A549 (cell line): ENCODE measurements around the gene PHGDH.

Experiments
- BHLHE40 ChIP-seq: IDR thresholded peaks from 2 replicates; pipeline ENCODE4 v1.6.1; 2012; ENCODE audit warnings: low read depth, low read length, inconsistent platforms
- CBX8 ChIP-seq: fragments of 200-600 bp; sonication (generic); IDR thresholded peaks from 2 replicates; pipeline ENCODE4 v1.6.1; 2016
- CHD2 ChIP-seq: fragments of 150-350 bp; IDR thresholded peaks from 2 replicates; pipeline ENCODE4 v1.6.1; 2014; ENCODE audit warnings: low read length; ENCODE audit not compliant: partially characterized antibody
- CTCF ChIP-seq: fragments of >200 bp; sonication (Bioruptor Twin); formaldehyde crosslinking; IDR thresholded peaks from 3 replicates; pipeline ENCODE4 v1.5.1; 2016
- EHMT2 ChIP-seq: fragments of 200-600 bp; sonication (generic); IDR thresholded peaks from 2 replicates; pipeline ENCODE4 v1.6.1; 2016; ENCODE audit warnings: antibody characterized with exemption, low read depth, mild to moderate bottlenecking, moderate library complexity
- ELK1 ChIP-seq: fragments of 150-350 bp; IDR thresholded peaks from 2 replicates; pipeline ENCODE4 v1.6.1; 2014; ENCODE audit warnings: low read depth, mild to moderate bottlenecking, low read length
- KDM1A ChIP-seq: fragments of 200-600 bp; sonication (generic); IDR thresholded peaks from 2 replicates; pipeline ENCODE4 v1.6.1; 2016; ENCODE audit warnings: low read depth, mild to moderate bottlenecking
- MAFK ChIP-seq: fragments of 450-650 bp; IDR thresholded peaks from 2 replicates; pipeline ENCODE4 v1.6.1; 2014; ENCODE audit not compliant: partially characterized antibody
- MAX ChIP-seq: IDR thresholded peaks from 2 replicates; pipeline ENCODE4 v1.6.1; 2012
- NFE2L2 ChIP-seq: fragments of 150-350 bp; conservative IDR thresholded peaks from 2 replicates; pipeline ENCODE4 v1.6.1; 2014; ENCODE audit warnings: low read length
- PBX3 ChIP-seq: IDR thresholded peaks from 2 replicates; pipeline ENCODE4 v1.6.1; 2012
- POLR2A ChIP-seq: IDR thresholded peaks from 2 replicates; pipeline ENCODE4 v1.6.1; 2012; ENCODE audit warnings: mild to moderate bottlenecking, low read length
- RCOR1 ChIP-seq: fragments of 150-350 bp; IDR thresholded peaks from 2 replicates; pipeline ENCODE4 v1.6.1; 2014; ENCODE audit warnings: antibody characterized with exemption, low read length, low read depth
- USF2 ChIP-seq: fragments of 450-650 bp; IDR thresholded peaks from 2 replicates; pipeline ENCODE4 v1.6.1; 2014; ENCODE audit warnings: antibody characterized with exemption

GRCh38 chr1:119779869-119780356 lies 68.2 kb downstream of the PHGDH start:
- TF ChIP-seq MAFK (no peak), POLR2A (no peak), USF2 (no peak), CTCF (no peak), NFE2L2 (no peak), ELK1 (no peak), RCOR1 (no peak), EHMT2 (no peak), MAX (no peak), KDM1A (no peak), CBX8 (no peak), PBX3 (no peak), BHLHE40 (no peak), CHD2 (no peak)
